Urinary bladder (tissue), 4 donors: Measurements from ENCODE around the gene LGALS4. TPM values are rescaled to one million over a fixed set of nuclear protein-coding genes. Genes with fewer than 3 reads are reported as not detected.
"Not testable (repeated sequence)": the region's sequence is repeated elsewhere in the genome, so short reads cannot be mapped to it uniquely, and the experiment has no call there.

Source experiments
- DNase-seq: peaks from one replicate; pipeline ENCODE4 v3.0.0-alpha.2; 2015; ENCODE audit errors: extremely low spot score
- H3K27ac ChIP-seq: one replicate; pipeline ENCODE4 v1.5.1; 2013; ENCODE audit warnings: low read depth, mild to moderate bottlenecking, moderate library complexity
- H3K36me3 ChIP-seq: one replicate; pipeline ENCODE4 v1.6.1; 2013; ENCODE audit warnings: mild to moderate bottlenecking, moderate library complexity; ENCODE audit not compliant: insufficient read depth
- H3K4me1 ChIP-seq: one replicate; pipeline ENCODE4 v1.6.1; 2013; ENCODE audit warnings: mild to moderate bottlenecking, moderate library complexity; ENCODE audit not compliant: insufficient read depth
- H3K4me3 ChIP-seq: one replicate; pipeline ENCODE4 v1.5.1; 2013; ENCODE audit warnings: low read depth, low read length
- WGBS: extraction: QIAGEN DNeasy Blood & Tissue Kit; methylation state at CpG from one replicate; pipeline ENCODE4 v1.1.7; 2013; 5-methylcytosine and 5-hydroxymethylcytosine counted together
- polyA plus RNA-seq: library from polyadenylated mRNA; stranded (reverse); fragments of 200-250 nt; gene quantifications from one replicate; pipeline ENCODE4 v1.2.3, GENCODE V29; 2013
- total RNA-seq: library from RNA; depleted of rRNA; stranded (reverse); fragments of >200 nt; gene quantifications from one replicate; pipeline ENCODE4 v1.2.3, GENCODE V29; 2014
- donor health status: healthy with polysubstance abuse.
- donor health status: healthy.

The LGALS4 gene
- total and polyA plus RNA-seq, 2 donors: 1.7 to 2.2 TPM

GRCh38 chr19:38825936-38826335 lies 13.2 kb upstream of the LGALS4 start:
- not testable (repeated sequence) for H3K36me3 ChIP-seq, H3K4me1 ChIP-seq, H3K4me3 ChIP-seq, H3K27ac ChIP-seq, DNase-seq
- WGBS: 83% methylated on average over 7 of the region's 7 CpGs

GRCh38 chr19:38821230-38821825 lies 8.6 kb upstream of the LGALS4 start:
- not testable (repeated sequence) for H3K4me1 ChIP-seq, H3K36me3 ChIP-seq, H3K4me3 ChIP-seq, H3K27ac ChIP-seq, DNase-seq
- 98% methylated on average over 29 of the region's 29 CpGs for WGBS

- Histone ChIP-seq H3K4me1 (peaks cover 2% of the 10 kb centered on the region), H3K4me3 (no peak overlapping the region), H3K36me3 (peaks cover 10% of the 10 kb centered on the region), H3K27ac (no peak overlapping the region)
- WGBS: 86% methylated on average over 13 of the region's 13 CpGs
- no peak for DNase-seq
These were observed 6.6 kb upstream of the LGALS4 start for GRCh38 chr19:38819231-38819920.

GRCh38 chr19:38817081-38817480 lies 4.3 kb upstream of the LGALS4 start:
- 93% methylated on average over 15 of the region's 15 CpGs for WGBS
- no peak overlapping the region for H3K27ac ChIP-seq
- peaks cover 10% of the 10 kb centered on the region for H3K36me3 ChIP-seq
- no peaks in the 10 kb centered on the region for H3K4me1 ChIP-seq
- DNase-seq: no peak
- H3K4me3 ChIP-seq: no peak overlapping the region

GRCh38 chr19:38816131-38816750 lies 3.5 kb upstream of the LGALS4 start:
- Histone ChIP-seq H3K4me3 (no peak overlapping the region), H3K27ac (no peak overlapping the region), H3K36me3 (peaks cover 10% of the 10 kb centered on the region), H3K4me1 (no peaks in the 10 kb centered on the region)
- WGBS: 95% methylated on average over 18 of the region's 18 CpGs
- DNase-seq: no peak

- Histone ChIP-seq H3K27ac (no peak overlapping the region), H3K4me1 (no peaks in the 10 kb centered on the region), H3K36me3 (peaks cover 10% of the 10 kb centered on the region), H3K4me3 (no peak overlapping the region)
- WGBS: 91% methylated on average over 34 of the region's 34 CpGs
- DNase-seq: no peak
These were observed 2.6 kb upstream of the LGALS4 start for GRCh38 chr19:38815059-38816001.

GRCh38 chr19:38813932-38814331 lies 1.2 kb upstream of the LGALS4 start:
- not testable (repeated sequence) for H3K27ac ChIP-seq, H3K36me3 ChIP-seq, H3K4me3 ChIP-seq, DNase-seq, H3K4me1 ChIP-seq
- WGBS: 82% methylated on average over 2 of the region's 2 CpGs

- Histone ChIP-seq H3K4me3 (no peak overlapping the region), H3K4me1 (no peaks in the 10 kb centered on the region), H3K27ac (no peak overlapping the region), H3K36me3 (peaks cover 10% of the 10 kb centered on the region)
- DNase-seq: no peak
- WGBS: 90% methylated on average over 6 of the region's 6 CpGs
These were observed 578 bp upstream of the LGALS4 start for GRCh38 chr19:38813323-38813722.

- DNase-seq: no peak
- 63% methylated on average over 18 of the region's 18 CpGs for WGBS
- peaks cover 7% of the 10 kb centered on the region for H3K36me3 ChIP-seq
These were observed 520 bp downstream of the LGALS4 start for GRCh38 chr19:38812009-38812840.

GRCh38 chr19:38809592-38810252 lies 3.0 kb downstream of the LGALS4 start:
- no peaks in the 10 kb centered on the region for H3K4me1 ChIP-seq
- WGBS: 94% methylated on average over 8 of the region's 8 CpGs
- no peak for DNase-seq
- no peak overlapping the region for H3K4me3 ChIP-seq
- no peak overlapping the region for H3K27ac ChIP-seq
- H3K36me3 ChIP-seq: no peaks in the 10 kb centered on the region

More at GRCh38 chr19:38812009-38812840, 520 bp downstream of the LGALS4 start:
- Histone ChIP-seq H3K4me1 (no peaks in the 10 kb centered on the region), H3K27ac (no peak overlapping the region), H3K4me3 (no peak overlapping the region)

GRCh38 chr19:38808741-38809140 lies 4.0 kb downstream of the LGALS4 start:
- WGBS: 95% methylated on average over 17 of the region's 17 CpGs
- no peak for DNase-seq
- no peak overlapping the region for H3K27ac ChIP-seq
- H3K4me3 ChIP-seq: no peak overlapping the region
- H3K36me3 ChIP-seq: no peaks in the 10 kb centered on the region
- H3K4me1 ChIP-seq: no peaks in the 10 kb centered on the region

- not testable (repeated sequence) for DNase-seq
These were observed 5.2 kb downstream of the LGALS4 start for GRCh38 chr19:38807374-38808098.

More at GRCh38 chr19:38807374-38808098, 5.2 kb downstream of the LGALS4 start:
- not testable (repeated sequence) for H3K36me3 ChIP-seq, H3K4me3 ChIP-seq, H3K27ac ChIP-seq, H3K4me1 ChIP-seq
- WGBS: 75% methylated on average over 13 of the region's 18 CpGs
